Heart right ventricle (tissue), 16 donors: ENCODE results near the gene WFIKKN2. TPM values are rescaled to one million over a fixed set of nuclear protein-coding genes. Genes with fewer than 3 reads are reported as not detected.

Experiments
- ATAC-seq, 8 donors: fragments of 200-7000 bp; cut with Tn5 transposase; one replicate each; pipeline ENCODE4 v1.9.1; 2020; ENCODE audit warnings: mild to moderate bottlenecking in 8 of 8, moderate library complexity in 8 of 8, moderate number of reproducible peaks in 1 of 8
- DNase-seq, 2 donors: peaks; one replicate each; pipeline ENCODE4 v3.0.0-alpha.2; 2020
- H3K27ac ChIP-seq, 10 donors: fragments of 200-600 bp; sonication (generic) in 2 of 10; one replicate each; pipeline versions ENCODE4 v1.5.0 to v1.8.0; 2020 to 2022; ENCODE audit warnings: mild to moderate bottlenecking in 3 of 10
- H3K27me3 ChIP-seq, 7 donors: fragments of 200-600 bp; one replicate each; pipeline ENCODE4 v1.8.0; 2021 to 2022; ENCODE audit warnings: mild to moderate bottlenecking in 2 of 7
- H3K36me3 ChIP-seq, 9 donors: fragments of 200-600 bp; sonication (generic) in 1 of 9; one replicate each; pipeline versions ENCODE4 v1.5.0 to v1.8.0; 2020 to 2022; ENCODE audit warnings: mild to moderate bottlenecking in 2 of 9
- H3K4me1 ChIP-seq, 9 donors: fragments of 200-600 bp; sonication (generic) in 1 of 9; one replicate each; pipeline versions ENCODE4 v1.5.0 to v1.8.0; 2020 to 2022; ENCODE audit warnings: mild to moderate bottlenecking in 4 of 9
- H3K4me3 ChIP-seq, 10 donors: fragments of 200-600 bp; sonication (generic) in 2 of 10; one replicate each; pipeline versions ENCODE4 v1.5.0 to v1.8.0; 2020 to 2022; ENCODE audit warnings: mild to moderate bottlenecking in 7 of 10, moderate library complexity in 2 of 10
- H3K9me3 ChIP-seq, 11 donors: fragments of 200-600 bp in 10 of 11; sonication (generic) in 2 of 11; one replicate each; pipeline versions ENCODE4 v1.5.0 to v1.8.0; 2013 to 2022; ENCODE audit warnings: mild to moderate bottlenecking in 2 of 11, control low read depth in 1 of 11, moderate library complexity in 1 of 11
- CTCF ChIP-seq, 9 donors: fragments of 200-600 bp; sonication (generic) in 2 of 9; IDR thresholded peaks; one replicate each; pipeline versions ENCODE4 v1.5.0 to v1.8.0; 2021 to 2022; ENCODE audit warnings: antibody characterized with exemption in 9 of 9, mild to moderate bottlenecking in 5 of 9, moderate library complexity in 1 of 9
- WGBS, 2 donors: extraction: QIAGEN DNeasy Blood & Tissue Kit; methylation state at CpG; one replicate each; pipeline ENCODE4 v1.1.7; 2013; ENCODE audit warnings: inconsistent platforms in 1 of 2; 5-methylcytosine and 5-hydroxymethylcytosine counted together
- intact Hi-C, 10 donors: fragments of 100-400 bp; cut with DNase I; formaldehyde crosslinking; loops; one replicate each; pipeline versions ENCODE4 v1.11.1 to v1.14.2; 2022
- polyA plus RNA-seq, 2 donors: library from polyadenylated mRNA; stranded (reverse); fragments of 200-250 nt; gene quantifications; one replicate each; pipeline ENCODE4 v1.2.3, GENCODE V29; 2013
- total RNA-seq, 10 donors: library from RNA; stranded (reverse); fragmentation: NEBNext Ultra II Directional in 3 of 10; extraction: Animal tissue kit (Norgen Biotek cat#: 25700) in 3 of 10; gene quantifications; one replicate each; pipeline versions ENCODE4 v1.2.1 to v1.2.4, GENCODE V29; 2021 to 2023
- donor health status: Arrhythmogenic right ventricular cardiomyopathy.
- donor health status: ischemic (EF 13 %, LVEDD 7.1; RV severe dilation, severe dysfunction).
- donor health status: healthy with polysubstance abuse.
- donor health status: DM: no; HTN: yes; CAD: no.
- donor health status: DM: no; HTN: no; CAD: no.
- donor health status: ischemic (EF 25% LVEDD 6.9; RV normal size, moderate dysfunction).
- donor health status: ischemic (EF 25% LVEDD 5.7; RV mildly dilated, moderate dysfunction).
- donor health status: healthy.
- donor health status: DM: yes; HTN: yes; CAD: no.
- donor health status: Ischemic cardiomyopathy.
- donor health status: ischemic (EF 35%, LVEDD 5.7; RV mildly dilated, moderate dysfunction).
- donor health status: nonischemic (EF 11% LVEDD 7.7; RV severe dilation, severe dysfunction).
- donor health status: DM: yes; HTN: yes; CAD: no.
- donor health status: PGD.
- donor health status: ischemic (EF 29% LVEDD 5.4; RV normal size, mild dysfunction).
- donor health status: nonischemic (EF 23%, LVEDD 6.1; RV moderate dilation, normal function).

The WFIKKN2 gene
- total and polyA plus RNA-seq, 12 donors = 0.10 to 1.7 (median 0.49) TPM

- no peaks in the 10 kb centered on the region for H3K36me3 ChIP-seq
- DNase-seq (no peak), ATAC-seq (peak in 1 of 8 donors; percentile 1)
- no peak overlapping the region for H3K4me3 ChIP-seq
- H3K9me3 ChIP-seq = no peaks in the 10 kb centered on the region
- no peak for TF ChIP-seq CTCF (IDR thresholded peaks at IDR 0.05)
- H3K27ac ChIP-seq = no peak overlapping the region
- H3K27me3 ChIP-seq = no peaks in the 10 kb centered on the region
- intact Hi-C loops = loop anchor here in 7 of 10 donors (1.0 to 10.0 kb wide), 6 partner anchors 56 to 359 kb away; partner anchors contain the start of genes SPATA20 (in 6 of the 7) and NME1 (in 1 of the 7)
- peaks cover 0 to 35% (median 3%) of the 10 kb centered on the region in 9 donors for H3K4me1 ChIP-seq
- WGBS, 2 donors = 73 to 76% methylated on average over 11 of the region's 11 CpGs
Measured at GRCh38 chr17:50841277-50841948, 6.0 kb downstream of the WFIKKN2 start.

DNA sequence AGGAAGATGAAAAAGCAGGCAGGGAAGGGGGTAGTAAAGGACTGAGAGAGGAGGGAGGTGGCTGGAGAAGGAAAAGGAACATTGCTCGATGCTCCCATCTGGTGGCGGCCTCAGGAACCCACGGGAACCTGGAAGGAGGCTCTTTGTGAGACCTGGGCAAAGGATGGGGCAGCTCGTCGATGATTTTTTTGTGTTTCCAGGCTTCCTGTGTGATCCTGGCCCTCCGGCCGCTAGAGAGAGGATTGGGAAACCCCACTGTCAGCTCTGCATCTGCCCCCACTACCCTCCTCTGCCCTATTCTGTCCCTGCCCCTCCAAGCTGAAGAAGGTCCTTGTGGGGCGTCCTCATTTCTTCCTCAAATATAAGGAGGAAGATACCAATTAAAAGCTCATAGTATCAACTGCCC lies 6.6 kb downstream of the WFIKKN2 start:
- 16 to 17% methylated on average over 8 of the region's 8 CpGs for WGBS, 2 donors
- Histone ChIP-seq H3K36me3 (no peaks in the 10 kb centered on the region), H3K9me3 (no peaks in the 10 kb centered on the region), H3K27ac (no peak overlapping the region), H3K27me3 (no peaks in the 10 kb centered on the region), H3K4me1 (peaks cover 0 to 35% (median 3%) of the 10 kb centered on the region in 9 donors), H3K4me3 (no peak overlapping the region)
- intact Hi-C loops = loop anchor here (1.0 to 10.0 kb wide), 12 partner anchors 25 to 360 kb away; partner anchors contain the start of genes SPATA20 (in 7 of the 10) and NME1 (in 1 of the 10)
- ATAC-seq (peak in 7 of 8 donors; percentile 46 to 71 (median 59)), DNase-seq (peak; percentile 70 to 71)
- peak; percentile 50 to 86 (median 83) for TF ChIP-seq CTCF (IDR thresholded peaks at IDR 0.05)

- DNase-seq = no peak
- no peaks in the 10 kb centered on the region for H3K36me3 ChIP-seq
- 65 to 67% methylated on average over 9 of the region's 9 CpGs for WGBS, 2 donors
- H3K27ac ChIP-seq = no peak overlapping the region
- H3K27me3 ChIP-seq = no peaks in the 10 kb centered on the region
- ATAC-seq = peak in 1 of 8 donors; percentile 5
- intact Hi-C loops = loop anchor here (1.0 to 10.0 kb wide), 11 partner anchors 25 to 360 kb away; partner anchors contain the start of genes SPATA20 (in 7 of the 10) and NME1 (in 1 of the 10)
- no peak overlapping the region for H3K4me3 ChIP-seq
- no peak for TF ChIP-seq CTCF (IDR thresholded peaks at IDR 0.05)
- H3K4me1 ChIP-seq = peaks cover 0 to 32% (median 3%) of the 10 kb centered on the region in 9 donors
- no peaks in the 10 kb centered on the region for H3K9me3 ChIP-seq
Measured at GRCh38 chr17:50842506-50843149, 7.2 kb downstream of the WFIKKN2 start.

GRCh38 chr17:50843150-50843905 lies 7.9 kb downstream of the WFIKKN2 start:
- Histone ChIP-seq H3K36me3 (no peaks in the 10 kb centered on the region), H3K4me1 (peaks cover 0 to 32% (median 3%) of the 10 kb centered on the region in 9 donors), H3K27me3 (no peaks in the 10 kb centered on the region), H3K9me3 (peaks cover 0 to 3% (median 0%) of the 10 kb centered on the region in 11 donors), H3K4me3 (no peak overlapping the region), H3K27ac (no peak overlapping the region)
- no peak for DNase-seq
- ATAC-seq = no peak
- no peak for TF ChIP-seq CTCF (IDR thresholded peaks at IDR 0.05)
- 88 to 94% methylated on average over 16 of the region's 16 CpGs for WGBS, 2 donors
- intact Hi-C loops = loop anchor here (2.0 to 10.0 kb wide), 9 partner anchors 57 to 361 kb away; partner anchors contain the start of genes SPATA20 (in 7 of the 10) and NME1 (in 1 of the 10)
